Bronchial epithelial cell (primary cell): Measurements from ENCODE around the gene ANKH. TPM values are rescaled to one million over a fixed set of nuclear protein-coding genes. Genes with fewer than 3 reads are reported as not detected.

Source experiments
- DNase-seq: peaks from one replicate; pipeline ENCODE4 v3.0.0-alpha.2; 2010; ENCODE audit warnings: low read depth
- FAIRE-seq: peaks from 2 replicates; lab custom pipeline; 2011; peaks lifted over from hg19 to GRCh38; lab: Jason Lieb, UNC
- H3K27me3 ChIP-seq: 2 replicates; pipeline ENCODE4 v1.5.1; 2011; ENCODE audit warnings: low read length; ENCODE audit not compliant: control insufficient read depth, insufficient read depth
- H3K36me3 ChIP-seq: 2 replicates; pipeline ENCODE4 v1.5.1; 2011; ENCODE audit warnings: low read length; ENCODE audit not compliant: control insufficient read depth, insufficient read depth
- H3K4me3 ChIP-seq: 2 replicates; pipeline ENCODE4 v1.5.1; 2011; ENCODE audit warnings: mild to moderate bottlenecking, low read depth, low read length, control low read depth
- total RNA-seq: library from RNA; depleted of rRNA; stranded (reverse); fragments of >200 nt; gene quantifications from 2 replicates; pipeline ENCODE4 v1.2.1, GENCODE V29; 2014
- TF ChIP-seq, protein P1 (sequence below): IDR thresholded peaks from 2 replicates; pipeline ENCODE4 v1.5.1; 2011; ENCODE audit warnings: mild to moderate bottlenecking, moderate library complexity, low read length, control low read depth, inconsistent platforms; ENCODE audit not compliant: insufficient read depth, severe bottlenecking

The ANKH gene
- total RNA-seq, 1 donor from 2014 or later: 12.9 TPM

GRCh38 chr5:14765587-14765986, 106.0 kb downstream of the ANKH start:
- DNase-seq (no peak), FAIRE-seq (no peak)
- TF ChIP-seq, protein P1, sequence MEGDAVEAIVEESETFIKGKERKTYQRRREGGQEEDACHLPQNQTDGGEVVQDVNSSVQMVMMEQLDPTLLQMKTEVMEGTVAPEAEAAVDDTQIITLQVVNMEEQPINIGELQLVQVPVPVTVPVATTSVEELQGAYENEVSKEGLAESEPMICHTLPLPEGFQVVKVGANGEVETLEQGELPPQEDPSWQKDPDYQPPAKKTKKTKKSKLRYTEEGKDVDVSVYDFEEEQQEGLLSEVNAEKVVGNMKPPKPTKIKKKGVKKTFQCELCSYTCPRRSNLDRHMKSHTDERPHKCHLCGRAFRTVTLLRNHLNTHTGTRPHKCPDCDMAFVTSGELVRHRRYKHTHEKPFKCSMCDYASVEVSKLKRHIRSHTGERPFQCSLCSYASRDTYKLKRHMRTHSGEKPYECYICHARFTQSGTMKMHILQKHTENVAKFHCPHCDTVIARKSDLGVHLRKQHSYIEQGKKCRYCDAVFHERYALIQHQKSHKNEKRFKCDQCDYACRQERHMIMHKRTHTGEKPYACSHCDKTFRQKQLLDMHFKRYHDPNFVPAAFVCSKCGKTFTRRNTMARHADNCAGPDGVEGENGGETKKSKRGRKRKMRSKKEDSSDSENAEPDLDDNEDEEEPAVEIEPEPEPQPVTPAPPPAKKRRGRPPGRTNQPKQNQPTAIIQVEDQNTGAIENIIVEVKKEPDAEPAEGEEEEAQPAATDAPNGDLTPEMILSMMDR: no peak
- H3K27me3 ChIP-seq: no peaks in the 10 kb centered on the region
- H3K36me3 ChIP-seq: no peaks in the 10 kb centered on the region
- no peak overlapping the region for H3K4me3 ChIP-seq

DNA sequence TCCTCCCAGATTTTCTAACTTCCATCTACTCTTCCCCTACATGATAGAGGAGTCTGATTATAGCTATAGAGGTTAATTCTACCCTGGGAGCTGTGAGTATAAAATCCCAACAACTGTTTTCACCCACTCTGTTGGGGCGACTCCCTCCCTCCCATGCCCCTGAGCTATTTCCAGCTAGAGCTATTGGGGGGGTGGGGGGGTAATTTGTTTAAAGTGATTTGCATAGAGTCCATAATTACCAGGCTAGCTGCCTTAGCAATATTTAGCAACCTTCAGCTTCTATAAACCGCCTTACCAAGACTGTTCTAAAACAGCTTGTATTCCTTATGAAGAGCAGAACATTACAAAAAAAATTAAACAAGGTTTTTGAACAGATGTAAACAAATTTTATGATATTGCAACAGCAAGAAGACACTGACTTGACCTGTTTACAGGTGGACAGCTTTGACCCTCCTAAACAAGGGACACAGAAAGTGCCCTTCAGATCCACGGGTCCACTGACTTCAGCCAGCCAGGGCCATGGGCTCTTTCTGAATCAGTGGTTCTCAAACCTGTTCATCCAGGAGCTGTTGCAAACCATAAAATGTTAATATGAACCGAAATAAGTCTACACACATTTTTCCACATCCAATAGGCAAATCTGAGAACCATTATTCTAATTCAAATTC, 108.9 kb downstream of the ANKH start:
- no peaks in the 10 kb centered on the region for H3K27me3 ChIP-seq
- DNase-seq (no peak), FAIRE-seq (no peak)
- no peaks in the 10 kb centered on the region for H3K36me3 ChIP-seq
- TF ChIP-seq, protein P1: no peak
- H3K4me3 ChIP-seq: no peak overlapping the region

GRCh38 chr5:14760548-14761002, 111.0 kb downstream of the ANKH start:
- Histone ChIP-seq H3K4me3 (no peak overlapping the region), H3K36me3 (peaks cover 1% of the 10 kb centered on the region), H3K27me3 (no peaks in the 10 kb centered on the region)
- TF ChIP-seq, protein P1: no peak
- DNase-seq (no peak), FAIRE-seq (no peak)

GRCh38 chr5:14759744-14760547, 111.6 kb downstream of the ANKH start:
- Histone ChIP-seq H3K4me3 (no peak overlapping the region), H3K36me3 (peaks cover 2% of the 10 kb centered on the region), H3K27me3 (no peaks in the 10 kb centered on the region)
- DNase-seq (no peak), FAIRE-seq (no peak)
- TF ChIP-seq, protein P1: no peak

GRCh38 chr5:14757850-14758249, 113.7 kb downstream of the ANKH start:
- FAIRE-seq: no peak
- no peak overlapping the region for H3K4me3 ChIP-seq
- no peaks in the 10 kb centered on the region for H3K27me3 ChIP-seq
- TF ChIP-seq, protein P1: no peak
- no peak for DNase-seq
- H3K36me3 ChIP-seq: peaks cover 2% of the 10 kb centered on the region
